SK-N-SH (cell line): ENCODE results near the gene CYSTM1. TPM values are rescaled to one million over a fixed set of nuclear protein-coding genes. Genes with fewer than 3 reads are reported as not detected.

Experiments
- CTCF ChIA-PET: fragments of 300-600, 350-600 bp; formaldehyde crosslinking; extraction: SDS; loops from one replicate; lab custom pipeline; 2021; lab: Yijun Ruan, JAX
- POLR2A ChIA-PET: fragments of 350-600 bp; sonication (Branson Sonifier 250); formaldehyde crosslinking; extraction: SDS; loops from one replicate; lab custom pipeline; 2020; ENCODE audit warnings: antibody characterized with exemption, inconsistent platforms; lab: Yijun Ruan, JAX
- DNase-seq: peaks from one replicate; pipeline ENCODE4 v3.0.0; 2012
- H2AFZ ChIP-seq: fragments of 200-600 bp; sonication (generic); 2 replicates; pipeline ENCODE4 v1.8.1; 2016; ENCODE audit warnings: antibody characterized with exemption, mild to moderate bottlenecking, low read depth
- H3F3A ChIP-seq: fragments of 200-600 bp; sonication (generic); replicated peaks from 2 replicates; pipeline ENCODE3; 2016; ENCODE audit warnings: antibody characterized with exemption, mild to moderate bottlenecking; ENCODE audit not compliant: insufficient read depth
- H3K27ac ChIP-seq, 2 experiments: fragments of 200-500 bp in 1 of 2; fragments of 200-600 bp in 1 of 2; sonication (Bioruptor generic) in 1 of 2; sonication (generic), shearing (Covaris generic) in 1 of 2; 2 replicates each; pipeline versions ENCODE4 v1.5.1 to v1.6.1; 2014 to 2016; ENCODE audit warnings: low read depth in 2 of 2, inconsistent platforms in 1 of 2, low read length in 1 of 2, mild to moderate bottlenecking in 1 of 2, mixed read lengths in 1 of 2
- H3K27me3 ChIP-seq: fragments of 200-600 bp; sonication (generic), shearing (Covaris generic); 2 replicates; pipeline ENCODE4 v1.6.1; 2016; ENCODE audit warnings: mixed run types; ENCODE audit not compliant: insufficient read depth
- H3K36me3 ChIP-seq, 2 experiments: fragments of 200-500 bp in 1 of 2; fragments of 200-600 bp in 1 of 2; sonication (Bioruptor generic) in 1 of 2; sonication (generic) in 1 of 2; replicated peaks in 1 of 2; 2 replicates each; pipeline versions ENCODE3 to v1.5.1; 2014 to 2016; ENCODE audit warnings: low read length in 1 of 2, mild to moderate bottlenecking in 1 of 2; ENCODE audit not compliant: insufficient read depth in 2 of 2, control insufficient read depth in 1 of 2
- H3K4me1 ChIP-seq, 2 experiments: fragments of 200-500 bp in 1 of 2; fragments of 200-600 bp in 1 of 2; sonication (Bioruptor generic) in 1 of 2; sonication (generic), shearing (Covaris generic) in 1 of 2; 2 replicates each; pipeline versions ENCODE4 v1.5.1 to v1.6.1; 2014 to 2016; ENCODE audit warnings: low read depth in 1 of 2, low read length in 1 of 2, mixed run types in 1 of 2; ENCODE audit not compliant: insufficient read depth in 2 of 2, control insufficient read depth in 1 of 2
- H3K4me2 ChIP-seq: fragments of 200-600 bp; sonication (generic), shearing (Covaris generic); 2 replicates; pipeline ENCODE4 v1.6.1; 2017; ENCODE audit warnings: mixed run types
- H3K4me3 ChIP-seq, 2 experiments: fragments of 200-500 bp in 1 of 2; fragments of 200-600 bp in 1 of 2; sonication (Bioruptor generic) in 1 of 2; sonication (generic), shearing (Covaris generic) in 1 of 2; 2 replicates each; pipeline versions ENCODE4 v1.5.1 to v1.8.1; 2014 to 2016; ENCODE audit warnings: low read depth in 2 of 2, inconsistent platforms in 1 of 2, low read length in 1 of 2, mild to moderate bottlenecking in 1 of 2, mixed read lengths in 1 of 2, moderate library complexity in 1 of 2
- H3K79me2 ChIP-seq: fragments of 200-600 bp; sonication (generic); 2 replicates; pipeline ENCODE4 v1.8.1; 2017; ENCODE audit warnings: mild to moderate bottlenecking; ENCODE audit not compliant: insufficient read depth
- H3K9ac ChIP-seq: fragments of 200-600 bp; sonication (generic); 2 replicates; pipeline ENCODE4 v1.6.1; 2017; ENCODE audit warnings: mixed run types
- H3K9me2 ChIP-seq: fragments of 200-600 bp; sonication (generic); 2 replicates; pipeline ENCODE4 v1.6.1; 2017; ENCODE audit warnings: mixed run types
- H3K9me3 ChIP-seq: fragments of 200-600 bp; sonication (generic); 2 replicates; pipeline ENCODE4 v1.6.1; 2017; ENCODE audit warnings: mixed run types, mild to moderate bottlenecking, moderate library complexity
- H4K20me1 ChIP-seq: fragments of 200-600 bp; sonication (generic); 2 replicates; pipeline ENCODE4 v1.6.1; 2017; ENCODE audit warnings: mild to moderate bottlenecking, mixed run types; ENCODE audit not compliant: insufficient read depth
- CTCF ChIP-seq: fragments of 200-600 bp; sonication (generic); IDR thresholded peaks from 2 replicates; pipeline ENCODE4 v1.6.1; 2017; ENCODE audit warnings: antibody characterized with exemption, mild to moderate bottlenecking, moderate library complexity
- EP300 ChIP-seq, 2 experiments: IDR thresholded peaks; 2 replicates each; pipeline versions ENCODE4 v1.4.0 to v1.6.1; 2012; ENCODE audit warnings: borderline replicate concordance in 1 of 2, low read depth in 1 of 2, low read length in 1 of 2
- EZH2phosphoT487 ChIP-seq: fragments of 200-600 bp; sonication (generic); IDR thresholded peaks from 2 replicates; pipeline ENCODE4 v1.6.1; 2017; ENCODE audit warnings: low read depth, mixed run types, mild to moderate bottlenecking, antibody characterized with exemption, moderate library complexity, borderline replicate concordance
- FOSL2 ChIP-seq: IDR thresholded peaks from 2 replicates; pipeline ENCODE4 v1.4.0; 2012; ENCODE audit warnings: low read depth, mild to moderate bottlenecking, moderate library complexity, borderline replicate concordance
- FOXJ3 ChIP-seq: sonication (generic); formaldehyde crosslinking; IDR thresholded peaks from 2 replicates; pipeline ENCODE4 v1.5.1; 2020; ENCODE audit warnings: mild to moderate bottlenecking, missing genetic modification reagents
- GABPA ChIP-seq: IDR thresholded peaks from 2 replicates; pipeline ENCODE4 v1.4.0; 2012; ENCODE audit warnings: low read depth, mild to moderate bottlenecking
- JUND ChIP-seq: IDR thresholded peaks from 2 replicates; pipeline ENCODE4 v1.4.0; 2012
- MEF2A ChIP-seq: IDR thresholded peaks from 2 replicates; pipeline ENCODE4 v1.4.0; 2012; ENCODE audit warnings: low read depth, borderline replicate concordance
- MXI1 ChIP-seq: IDR thresholded peaks from 2 replicates; pipeline ENCODE4 v1.6.1; 2012; ENCODE audit warnings: mild to moderate bottlenecking, low read depth, low read length, improper control_type of control experiment
- POLR2AphosphoS5 ChIP-seq: IDR thresholded peaks from 2 replicates; pipeline ENCODE4 v1.6.1; 2012; ENCODE audit warnings: low read depth, low read length
- RCOR1 ChIP-seq: fragments of 150-350 bp; IDR thresholded peaks from 2 replicates; pipeline ENCODE4 v1.6.1; 2017; ENCODE audit warnings: antibody characterized with exemption, low read length
- RFX5 ChIP-seq: IDR thresholded peaks from 2 replicates; pipeline ENCODE4 v1.6.1; 2012; ENCODE audit warnings: mild to moderate bottlenecking, improper control_type of control experiment, low read length
- RXRA ChIP-seq: IDR thresholded peaks from 2 replicates; pipeline ENCODE4 v1.4.0; 2012; ENCODE audit warnings: low read depth, mild to moderate bottlenecking, borderline replicate concordance
- SIN3A ChIP-seq: IDR thresholded peaks from 2 replicates; pipeline ENCODE4 v1.6.1; 2012; ENCODE audit warnings: low read depth, mild to moderate bottlenecking, low read length, moderate library complexity, borderline replicate concordance
- SMC3 ChIP-seq: IDR thresholded peaks from 2 replicates; pipeline ENCODE4 v1.6.1; 2012; ENCODE audit warnings: low read depth, low read length, improper control_type of control experiment
- TCF12 ChIP-seq: IDR thresholded peaks from 2 replicates; pipeline ENCODE4 v1.4.0; 2012
- TEAD4 ChIP-seq: IDR thresholded peaks from 2 replicates; pipeline ENCODE4 v1.4.0; 2012; ENCODE audit warnings: mild to moderate bottlenecking, borderline replicate concordance; ENCODE audit not compliant: insufficient read depth
- YY1 ChIP-seq: IDR thresholded peaks from 2 replicates; pipeline ENCODE4 v1.4.0; 2012; ENCODE audit warnings: low read depth, mild to moderate bottlenecking
- WGBS: methylation state at CpG from one replicate; pipeline ENCODE4 v1.1.6; 2017; ENCODE audit warnings: low lambda C conversion rate; 5-methylcytosine and 5-hydroxymethylcytosine counted together
- polyA plus RNA-seq, 3 experiments: library from polyadenylated mRNA; depleted of rRNA; stranded (reverse); fragments of >200 nt; gene quantifications; 2 replicates each; pipeline ENCODE4 v1.2.3, GENCODE V29; 2012
- TF ChIP-seq, protein P1 (sequence below): IDR thresholded peaks from 2 replicates; pipeline ENCODE4 v1.4.0; 2012; ENCODE audit warnings: low read depth, borderline replicate concordance

The CYSTM1 gene
- polyA plus RNA-seq, 1 of the 3 experiments (the other 2 are of a cell fraction), result 27.1 TPM

DNA sequence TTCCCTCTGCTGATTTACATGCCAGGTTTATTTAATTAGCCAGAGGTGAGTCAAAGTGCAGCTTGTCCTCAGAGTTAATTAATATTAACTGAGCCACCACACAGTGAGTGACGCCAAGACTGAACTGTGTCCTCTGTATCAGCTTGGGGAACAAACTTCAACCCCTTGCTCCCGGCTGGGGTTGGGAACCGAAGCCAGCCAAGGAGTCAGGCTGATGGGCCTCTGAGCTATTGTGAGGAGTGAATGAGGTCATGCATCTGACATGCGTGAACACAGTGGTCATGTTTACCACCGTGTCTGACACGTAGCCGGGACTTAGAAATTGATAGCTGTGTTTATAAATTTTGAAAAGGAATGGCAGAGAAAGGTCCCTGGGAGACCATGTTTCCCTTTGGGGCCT is 32.1 kb upstream of the CYSTM1 start:
- Histone ChIP-seq H3K4me3 (no peak overlapping the region), H2AFZ (no peak overlapping the region), H3K4me1 (peaks cover 0 to 8% of the 10 kb centered on the region in 2 experiments; a peak in 1 of 4 replicates), H3K36me3 (no peaks in the 10 kb centered on the region), H3K9me2 (no peaks in the 10 kb centered on the region), H3K4me2 (no peak overlapping the region), H3K9me3 (no peaks in the 10 kb centered on the region), H3F3A (peaks cover 7% of the 10 kb centered on the region), H3K79me2 (no peaks in the 10 kb centered on the region; the same call in 1 of the 2 replicates), H3K27me3 (no peaks in the 10 kb centered on the region), H3K27ac (no peak overlapping the region), H3K9ac (no peak overlapping the region), H4K20me1 (peaks cover 24% of the 10 kb centered on the region)
- POLR2A ChIA-PET, result no interaction called here
- no peak for DNase-seq
- WGBS, result 77% methylated on average over 7 of the region's 7 CpGs
- CTCF ChIA-PET, result interaction anchor here (1.0 to 8.0 kb wide), 10 partner anchors 9 to 216 kb away, joined by 3 to 166 read pairs (median 10); partner anchors contain the start of gene PURA
- TF ChIP-seq MEF2A (no peak), RXRA (no peak), RCOR1 (no peak), FOSL2 (no peak), FOXJ3 (CRISPR knock-in tag) (no peak), SMC3 (no peak), TCF12 (no peak), EZH2phosphoT487 (no peak), CTCF (no peak), POLR2AphosphoS5 (no peak), SIN3A (no peak), JUND (no peak), MXI1 (no peak), RFX5 (no peak), TEAD4 (no peak), GABPA (no peak), EP300 (IDR thresholded peaks at IDR 0.05; ENCODE audit: borderline replicate concordance in 1 of 2, low read depth in 1 of 2, low read length in 1 of 2) (no peak), YY1 (no peak)
- TF ChIP-seq, protein P1, sequence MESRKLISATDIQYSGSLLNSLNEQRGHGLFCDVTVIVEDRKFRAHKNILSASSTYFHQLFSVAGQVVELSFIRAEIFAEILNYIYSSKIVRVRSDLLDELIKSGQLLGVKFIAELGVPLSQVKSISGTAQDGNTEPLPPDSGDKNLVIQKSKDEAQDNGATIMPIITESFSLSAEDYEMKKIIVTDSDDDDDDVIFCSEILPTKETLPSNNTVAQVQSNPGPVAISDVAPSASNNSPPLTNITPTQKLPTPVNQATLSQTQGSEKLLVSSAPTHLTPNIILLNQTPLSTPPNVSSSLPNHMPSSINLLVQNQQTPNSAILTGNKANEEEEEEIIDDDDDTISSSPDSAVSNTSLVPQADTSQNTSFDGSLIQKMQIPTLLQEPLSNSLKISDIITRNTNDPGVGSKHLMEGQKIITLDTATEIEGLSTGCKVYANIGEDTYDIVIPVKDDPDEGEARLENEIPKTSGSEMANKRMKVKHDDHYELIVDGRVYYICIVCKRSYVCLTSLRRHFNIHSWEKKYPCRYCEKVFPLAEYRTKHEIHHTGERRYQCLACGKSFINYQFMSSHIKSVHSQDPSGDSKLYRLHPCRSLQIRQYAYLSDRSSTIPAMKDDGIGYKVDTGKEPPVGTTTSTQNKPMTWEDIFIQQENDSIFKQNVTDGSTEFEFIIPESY, result no peak
